Activated gamma-delta T cell treated with Interleukin-2 at 50 U/mL for 16 hours (primary cell): ENCODE results near the gene ELAPOR1.
"Not testable (repeated sequence)": the region's sequence is repeated elsewhere in the genome, so short reads cannot be mapped to it uniquely, and the experiment has no call there.

Source experiments
- DNase-seq: peaks from one replicate; pipeline ENCODE4 v3.0.0-alpha.2; 2020

Gene ELAPOR1

GRCh38 chr1:109142260-109142659 lies 28.3 kb downstream of the ELAPOR1 start:
- no peak for DNase-seq

- not testable (repeated sequence) for DNase-seq
Measured at GRCh38 chr1:109142725-109143124, 28.8 kb downstream of the ELAPOR1 start.

DNA sequence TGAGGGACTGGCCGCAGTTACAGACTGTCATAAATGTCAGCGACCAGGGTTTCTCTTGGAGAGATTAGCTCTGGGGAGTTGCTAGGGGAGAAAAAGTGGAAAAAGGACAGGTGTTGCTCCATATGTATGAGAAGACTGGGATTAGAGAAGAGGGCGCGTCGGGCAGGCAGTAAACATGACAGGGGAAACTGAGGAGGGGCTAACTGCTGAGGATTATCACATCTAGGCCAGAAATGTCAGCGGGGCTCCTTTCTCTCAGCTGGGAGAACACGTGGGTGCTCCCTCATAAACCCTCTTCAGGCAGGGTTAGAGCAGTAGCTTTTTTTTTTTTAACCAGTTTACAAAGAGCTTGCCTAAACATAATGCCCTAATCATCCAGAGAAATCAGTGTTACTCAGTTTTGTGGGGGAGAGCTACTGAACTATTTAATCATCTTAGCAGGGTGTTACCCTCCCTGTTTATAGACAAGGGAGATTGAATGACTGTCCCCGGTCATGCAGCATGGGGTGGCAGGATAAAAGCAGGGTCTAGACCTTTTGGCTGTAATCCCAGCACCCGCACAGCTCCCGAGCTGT lies 35.2 kb downstream of the ELAPOR1 start:
- DNase-seq: no peak

DNA sequence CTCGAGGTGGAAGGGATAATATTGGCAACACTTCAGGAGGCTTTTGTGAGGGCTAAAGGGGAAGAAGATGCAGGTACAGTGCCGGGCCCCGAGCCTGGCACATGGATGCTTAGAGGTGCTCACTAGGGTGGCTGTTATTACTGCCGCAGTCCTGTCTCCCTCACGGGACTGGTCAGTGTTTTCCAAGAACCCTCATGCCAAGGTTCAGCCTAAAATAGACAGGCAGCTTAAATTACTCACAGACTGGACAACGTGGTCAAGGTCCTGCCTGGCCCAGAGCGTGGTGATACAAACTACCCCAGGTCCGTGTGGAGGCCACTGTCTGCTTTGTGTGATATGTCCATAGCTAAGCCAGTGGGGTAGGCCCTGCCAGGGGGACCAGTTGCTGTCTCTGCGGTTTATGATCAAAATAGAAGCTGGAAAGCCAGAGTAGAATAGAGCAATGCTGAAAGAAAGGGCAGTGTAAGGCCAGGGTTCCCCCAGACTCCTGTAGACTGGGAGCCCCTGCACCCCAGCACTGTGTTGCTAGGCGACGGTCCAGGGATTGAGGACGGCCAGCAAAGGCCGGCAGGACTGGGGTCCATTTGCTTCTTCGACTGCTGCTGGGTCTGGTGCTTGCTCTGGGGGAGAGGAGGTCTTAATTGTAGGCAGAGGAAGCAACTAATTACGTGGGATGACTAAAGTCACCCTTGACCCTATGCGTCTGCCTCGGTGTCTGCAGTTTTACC lies 36.1 kb downstream of the ELAPOR1 start:
- DNase-seq: no peak

DNA sequence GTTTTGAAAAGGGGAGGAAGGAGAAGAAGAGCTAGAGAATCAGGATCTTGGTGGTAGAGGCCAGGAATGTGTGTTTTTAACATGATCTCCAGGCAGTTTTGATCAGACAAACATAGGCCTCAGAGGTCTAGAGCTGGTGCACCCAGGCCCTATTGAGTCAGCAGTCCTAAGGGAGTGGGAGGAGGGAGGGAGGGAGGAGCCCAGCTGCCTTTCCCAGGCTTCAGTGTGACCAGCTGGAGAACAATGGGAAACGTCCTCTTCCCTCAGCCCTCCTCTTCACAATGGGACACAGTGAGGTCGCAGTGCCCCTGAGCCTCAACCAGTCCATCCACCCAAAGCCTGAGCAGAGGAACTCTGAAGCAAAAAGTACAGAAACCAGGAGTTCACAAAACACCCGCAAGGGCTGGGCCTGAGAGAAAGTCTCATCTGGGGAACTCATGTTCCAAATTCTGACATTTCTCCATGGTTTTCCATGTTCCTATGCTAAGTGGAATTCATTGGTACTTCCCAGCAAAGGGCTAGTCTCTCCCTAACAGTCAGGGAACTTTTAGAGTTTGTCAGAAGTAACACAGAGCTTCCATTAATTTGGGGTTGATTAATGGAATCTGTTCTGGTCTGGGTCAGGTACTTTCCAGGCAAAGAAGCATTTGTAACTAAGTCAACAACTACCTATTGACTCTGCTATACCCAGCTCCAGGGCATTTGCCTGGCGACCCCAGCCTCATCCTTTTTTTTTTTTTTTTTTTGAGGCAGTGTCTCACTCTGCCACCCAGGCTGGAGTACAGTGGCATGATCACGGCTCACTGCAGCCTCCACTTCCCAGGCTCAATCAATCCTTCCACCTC lies 37.5 kb downstream of the ELAPOR1 start:
- no peak for DNase-seq

DNA sequence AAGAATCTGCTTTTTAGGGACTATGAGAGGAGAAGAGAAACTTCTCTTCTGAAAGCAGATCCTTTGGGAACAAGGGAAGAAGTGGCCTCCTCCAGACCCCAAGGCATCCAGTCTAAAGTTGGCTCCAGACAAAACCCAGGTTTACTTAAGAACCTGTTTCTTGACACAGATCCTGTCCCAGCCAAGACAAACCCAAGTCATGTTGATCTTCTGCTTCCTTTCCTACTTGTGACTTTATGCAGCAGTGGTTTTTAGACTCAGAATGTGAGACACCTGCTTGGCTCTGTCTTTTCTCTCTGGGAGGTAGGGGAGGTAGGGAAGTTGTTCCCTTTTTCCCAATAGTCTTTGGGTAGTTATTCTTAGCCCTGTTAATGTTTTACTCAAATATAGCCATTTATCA lies 38.3 kb downstream of the ELAPOR1 start:
- no peak for DNase-seq

GRCh38 chr1:109156916-109157385 lies 43.0 kb downstream of the ELAPOR1 start:
- no peak for DNase-seq

- DNase-seq: no peak
Measured at GRCh38 chr1:109158433-109158832, 44.5 kb downstream of the ELAPOR1 start.

- DNase-seq: no peak
Measured at GRCh38 chr1:109159326-109159725, 45.4 kb downstream of the ELAPOR1 start.

DNA sequence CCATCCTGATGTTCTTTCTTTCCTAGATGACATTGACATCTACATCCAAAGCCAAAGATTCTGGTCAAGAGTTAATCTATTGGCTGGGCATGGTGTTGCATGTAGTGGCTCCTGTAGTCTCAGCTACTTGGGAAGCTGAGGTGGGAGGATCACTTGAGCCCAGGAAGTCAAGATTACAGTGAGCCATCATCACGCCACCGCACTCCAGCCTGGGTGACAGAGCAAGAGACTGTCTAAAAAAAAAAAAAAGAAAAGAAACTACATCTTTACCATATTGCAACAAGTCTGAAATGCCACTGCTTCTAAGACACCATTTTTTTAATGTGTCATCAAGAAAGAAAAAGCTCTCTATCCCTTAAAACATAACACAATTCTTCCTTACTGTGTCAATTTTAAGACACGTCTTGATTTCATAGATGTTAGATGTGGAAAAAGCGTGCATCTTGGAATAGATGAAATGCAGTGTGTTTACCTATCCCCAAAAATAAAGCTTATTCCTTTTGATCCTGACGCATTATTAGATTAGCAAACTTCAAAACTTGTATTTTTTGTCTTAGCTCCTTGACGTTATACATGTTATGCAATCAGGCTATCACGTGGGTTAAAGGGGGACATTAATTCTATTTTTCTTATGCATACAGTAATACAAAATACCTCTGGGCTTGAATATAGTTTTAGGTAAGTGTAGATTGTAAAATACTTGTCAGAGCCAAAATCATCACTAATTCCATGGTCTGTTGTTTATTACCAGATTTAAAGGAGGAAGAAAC lies 46.3 kb downstream of the ELAPOR1 start:
- no peak for DNase-seq

GRCh38 chr1:109161858-109162606 lies 48.1 kb downstream of the ELAPOR1 start:
- peak; percentile 8 for DNase-seq

DNA sequence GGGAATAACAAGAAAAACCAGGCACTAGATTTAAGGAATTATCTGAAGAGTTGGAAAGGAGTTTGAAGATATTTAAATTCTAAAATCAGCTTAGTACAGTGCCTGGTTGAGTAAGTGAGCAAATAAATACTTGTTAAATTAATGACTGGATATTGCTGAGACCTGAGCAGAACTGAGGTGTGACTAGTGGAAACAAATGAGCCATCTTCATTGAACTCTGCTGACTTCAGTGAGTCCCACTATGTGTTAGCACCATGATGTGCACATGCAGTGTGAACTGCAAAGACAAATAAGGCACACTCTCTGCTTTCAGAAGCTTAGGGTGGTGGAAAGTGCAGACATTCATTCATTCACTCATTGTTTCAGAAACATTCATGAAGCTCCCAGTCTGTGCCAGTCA lies 48.7 kb downstream of the ELAPOR1 start:
- no peak for DNase-seq

- no peak for DNase-seq
Measured at GRCh38 chr1:109163551-109163950, 49.6 kb downstream of the ELAPOR1 start.
